Mammary epithelial cell (primary cell): Measurements from ENCODE around the gene NELFA.

Source experiments
- EZH2 ChIP-seq: IDR thresholded peaks from 2 replicates; pipeline ENCODE4 v1.6.1; 2012; ENCODE audit warnings: low read length, inconsistent platforms, borderline replicate concordance
- TF ChIP-seq, protein P1 (sequence below), 2 donors: IDR thresholded peaks in 1 of 2; conservative IDR thresholded peaks in 1 of 2; 2 replicates each; pipeline ENCODE4 v1.5.1; 2011 to 2012; ENCODE audit warnings: inconsistent platforms in 2 of 2, low read length in 2 of 2, mild to moderate bottlenecking in 2 of 2, control low read depth in 1 of 2, low read depth in 1 of 2; ENCODE audit not compliant: insufficient read depth in 1 of 2; ENCODE audit errors: extremely low read depth in 1 of 2

DNA sequence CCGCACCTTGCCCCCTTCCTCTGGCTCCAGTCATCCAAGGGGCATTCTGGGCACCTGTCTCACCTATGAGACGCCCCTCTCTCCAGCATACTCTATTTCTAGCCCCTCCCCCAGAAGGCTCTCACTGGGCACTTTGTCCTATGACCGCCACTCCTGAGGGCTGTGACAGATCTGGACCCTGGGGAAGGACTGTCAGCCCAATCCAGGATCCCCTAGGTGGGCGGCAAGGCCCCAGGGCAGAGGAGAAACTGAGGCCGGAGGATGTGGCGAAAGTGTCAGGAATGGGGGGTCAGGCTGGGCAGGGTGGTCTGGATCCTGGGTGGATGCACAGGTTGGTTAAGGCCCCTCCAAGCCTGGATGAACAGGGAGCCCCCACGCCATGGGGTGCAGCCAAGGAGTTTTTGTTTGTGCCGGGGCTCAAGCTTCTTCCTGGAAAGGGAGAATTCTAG lies 34.2 kb upstream of the NELFA start:
- TF ChIP-seq, protein P1, sequence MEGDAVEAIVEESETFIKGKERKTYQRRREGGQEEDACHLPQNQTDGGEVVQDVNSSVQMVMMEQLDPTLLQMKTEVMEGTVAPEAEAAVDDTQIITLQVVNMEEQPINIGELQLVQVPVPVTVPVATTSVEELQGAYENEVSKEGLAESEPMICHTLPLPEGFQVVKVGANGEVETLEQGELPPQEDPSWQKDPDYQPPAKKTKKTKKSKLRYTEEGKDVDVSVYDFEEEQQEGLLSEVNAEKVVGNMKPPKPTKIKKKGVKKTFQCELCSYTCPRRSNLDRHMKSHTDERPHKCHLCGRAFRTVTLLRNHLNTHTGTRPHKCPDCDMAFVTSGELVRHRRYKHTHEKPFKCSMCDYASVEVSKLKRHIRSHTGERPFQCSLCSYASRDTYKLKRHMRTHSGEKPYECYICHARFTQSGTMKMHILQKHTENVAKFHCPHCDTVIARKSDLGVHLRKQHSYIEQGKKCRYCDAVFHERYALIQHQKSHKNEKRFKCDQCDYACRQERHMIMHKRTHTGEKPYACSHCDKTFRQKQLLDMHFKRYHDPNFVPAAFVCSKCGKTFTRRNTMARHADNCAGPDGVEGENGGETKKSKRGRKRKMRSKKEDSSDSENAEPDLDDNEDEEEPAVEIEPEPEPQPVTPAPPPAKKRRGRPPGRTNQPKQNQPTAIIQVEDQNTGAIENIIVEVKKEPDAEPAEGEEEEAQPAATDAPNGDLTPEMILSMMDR (conservative IDR thresholded peaks at IDR 0.05 in 1 of 2, IDR thresholded peaks at IDR 0.05 in 1 of 2; ENCODE audit: extremely low read depth in 1 of 2, insufficient read depth in 1 of 2, low read depth in 1 of 2, low read length in 2 of 2) = no peak
- no peak for TF ChIP-seq EZH2
